A549 (cell line): ENCODE data around the gene SLC10A7.

Experiments used
- BCL3 ChIP-seq: fragments of >200 bp; sonication (Bioruptor Twin); formaldehyde crosslinking; IDR thresholded peaks from 3 replicates; pipeline ENCODE4 v1.6.1; 2016
- CEBPB ChIP-seq, 2 experiments: fragments of >200 bp in 1 of 2; sonication (Bioruptor Twin) in 1 of 2; formaldehyde crosslinking in 1 of 2; IDR thresholded peaks; 2 replicates each; pipeline ENCODE4 v1.6.1; 2012 to 2016
- CHD2 ChIP-seq: fragments of 150-350 bp; IDR thresholded peaks from 2 replicates; pipeline ENCODE4 v1.6.1; 2014; ENCODE audit warnings: low read length; ENCODE audit not compliant: partially characterized antibody
- CTCF ChIP-seq: fragments of >200 bp; sonication (Bioruptor Twin); formaldehyde crosslinking; IDR thresholded peaks from 3 replicates; pipeline ENCODE4 v1.5.1; 2016
- ESRRA ChIP-seq: fragments of 150-350 bp; IDR thresholded peaks from 2 replicates; pipeline ENCODE4 v1.6.1; 2014; ENCODE audit warnings: mild to moderate bottlenecking, low read length, borderline replicate concordance
- MAX ChIP-seq: IDR thresholded peaks from 2 replicates; pipeline ENCODE4 v1.6.1; 2012
- MAZ ChIP-seq: fragments of 150-350 bp; IDR thresholded peaks from 2 replicates; pipeline ENCODE4 v1.6.1; 2014; ENCODE audit warnings: antibody characterized with exemption, low read depth, low read length, borderline replicate concordance
- POLR2A ChIP-seq: IDR thresholded peaks from 2 replicates; pipeline ENCODE4 v1.6.1; 2012; ENCODE audit warnings: mild to moderate bottlenecking, low read length
- RCOR1 ChIP-seq: fragments of 150-350 bp; IDR thresholded peaks from 2 replicates; pipeline ENCODE4 v1.6.1; 2014; ENCODE audit warnings: antibody characterized with exemption, low read length, low read depth
- RFX5 ChIP-seq: fragments of 450-650 bp; IDR thresholded peaks from 2 replicates; pipeline ENCODE4 v1.7.1; 2014; ENCODE audit warnings: antibody characterized with exemption, mild to moderate bottlenecking, moderate library complexity
- ZC3H11A ChIP-seq: fragments of 450-650 bp; IDR thresholded peaks from 2 replicates; pipeline ENCODE4 v1.6.1; 2014; ENCODE audit warnings: antibody characterized with exemption, mild to moderate bottlenecking

GRCh38 chr4:146389561-146389960, 132.2 kb downstream of the SLC10A7 start:
- no peak for TF ChIP-seq RFX5
- TF ChIP-seq BCL3: no peak
- no peak for TF ChIP-seq CHD2
- TF ChIP-seq CEBPB (IDR thresholded peaks at IDR 0.05): no peak
- no peak for TF ChIP-seq POLR2A
- no peak for TF ChIP-seq CTCF
- no peak for TF ChIP-seq ESRRA
- no peak for TF ChIP-seq RCOR1
- TF ChIP-seq MAX: no peak
- no peak for TF ChIP-seq ZC3H11A
- TF ChIP-seq MAZ: no peak
